MCF 10A (cell line): ENCODE data around the gene GP1BB. TPM values are rescaled to one million over a fixed set of nuclear protein-coding genes. Genes with fewer than 3 reads are reported as not detected.

ENCODE experiments used
- BruUV-seq: library from RNA; stranded (reverse); fragments of 400-500 nt; replicated peaks from 2 replicates; lab custom pipeline; 2021; lab: Mats Ljungman, UMichigan
- CTCF ChIA-PET: fragments of 300-600 bp; sonication (Branson Sonifier 250); formaldehyde crosslinking; extraction: SDS; loops from one replicate; lab custom pipeline; 2021; ENCODE audit warnings: antibody characterized with exemption, inconsistent platforms; lab: Yijun Ruan, JAX
- POLR2A ChIA-PET: fragments of 300-600, 350-650 bp; sonication (Branson Sonifier 250); formaldehyde crosslinking; extraction: SDS; loops from one replicate; lab custom pipeline; 2020; ENCODE audit warnings: antibody characterized with exemption, inconsistent platforms; lab: Yijun Ruan, JAX
- DNase-seq: peaks from one replicate; pipeline ENCODE4 v3.0.0-alpha.2; 2018; ENCODE audit not compliant: unreplicated experiment
- H3K27ac Mint-ChIP-seq: one replicate; pipeline ENCODE4 v1.8.0; 2022; ENCODE audit warnings: mild to moderate bottlenecking, low read depth, mixed read lengths; ENCODE audit not compliant: unreplicated experiment
- H3K27me3 Mint-ChIP-seq: one replicate; pipeline ENCODE4 v1.8.0; 2022; ENCODE audit warnings: mixed read lengths; ENCODE audit not compliant: insufficient read depth, unreplicated experiment
- H3K36me3 Mint-ChIP-seq: one replicate; pipeline ENCODE4 v1.8.0; 2022; ENCODE audit warnings: mild to moderate bottlenecking, moderate library complexity, mixed read lengths; ENCODE audit not compliant: insufficient read depth, unreplicated experiment
- H3K4me1 Mint-ChIP-seq: one replicate; pipeline ENCODE4 v1.8.0; 2022; ENCODE audit warnings: mixed read lengths; ENCODE audit not compliant: insufficient read depth, unreplicated experiment
- H3K4me3 Mint-ChIP-seq: one replicate; pipeline ENCODE4 v1.8.0; 2022; ENCODE audit warnings: mild to moderate bottlenecking, moderate library complexity, mixed read lengths; ENCODE audit not compliant: unreplicated experiment
- H3K9me3 Mint-ChIP-seq: one replicate; pipeline ENCODE4 v1.8.0; 2022; ENCODE audit warnings: mixed read lengths; ENCODE audit not compliant: unreplicated experiment
- intact Hi-C: fragments of 100-400 bp; cut with micrococcal nuclease; formaldehyde crosslinking; loops from 2 replicates; pipeline ENCODE4 v1.14.1; 2022
- total RNA-seq: library from RNA; stranded (reverse); gene quantifications from 2 replicates; pipeline ENCODE4 v1.2.3, GENCODE V29; 2022
- TF ChIP-seq, protein P1 (sequence below): fragments of 200-600 bp; IDR thresholded peaks from one replicate; pipeline ENCODE4 v1.8.0; 2022; ENCODE audit warnings: antibody characterized with exemption, mild to moderate bottlenecking; ENCODE audit not compliant: unreplicated experiment

Gene GP1BB
- total RNA-seq, 1 experiment from 2014 or later = 0.37 TPM

DNA sequence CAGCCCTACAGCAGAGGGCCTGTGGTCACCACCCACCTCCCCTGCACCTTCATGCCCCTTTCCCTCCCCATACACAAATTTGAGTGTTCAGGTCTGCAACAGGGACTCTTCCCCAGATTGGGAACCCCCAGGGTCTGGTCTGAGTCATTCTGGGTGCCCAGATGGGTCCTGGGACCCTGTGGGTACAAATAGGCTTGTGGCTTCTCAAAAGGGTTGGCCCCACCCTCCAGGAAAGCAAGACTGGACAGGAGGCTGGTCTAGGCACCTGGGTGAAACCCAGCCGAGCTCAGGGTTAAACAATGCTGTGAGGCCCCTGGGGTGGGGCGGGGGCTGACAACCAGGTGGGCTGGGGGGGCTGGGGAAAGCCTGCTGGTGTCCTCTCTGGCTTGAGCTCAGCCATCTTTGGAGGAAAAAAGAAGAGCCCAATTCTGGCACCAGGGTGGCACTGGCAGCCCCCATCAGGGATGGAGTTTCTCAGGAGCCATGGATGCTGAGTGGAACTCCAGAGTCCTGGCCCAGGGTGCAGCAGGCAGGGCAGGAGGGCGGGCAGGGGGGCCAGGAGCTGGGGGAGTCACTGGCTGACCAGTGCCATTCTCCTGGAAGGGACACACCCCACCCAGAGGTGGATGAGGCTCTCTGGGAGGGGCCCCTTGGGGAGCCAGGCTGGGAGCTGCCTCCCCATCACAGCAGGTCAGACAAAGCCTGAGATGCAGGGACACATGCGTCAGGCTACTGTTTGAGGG lies 8.0 kb upstream of the GP1BB start:
- H3K27ac Mint-ChIP-seq = no peak overlapping the region
- DNase-seq = no peak
- ChIA-PET POLR2A (no interaction called here), CTCF (interaction anchor here (1.4 kb wide), 1 partner anchor 15 kb away, joined by 7 read pairs; no protein-coding TSS in a partner anchor)
- peaks cover 3% of the 10 kb centered on the region for H3K4me1 Mint-ChIP-seq
- H3K36me3 Mint-ChIP-seq = no peaks in the 10 kb centered on the region
- H3K4me3 Mint-ChIP-seq = peak overlapping the region; percentile 69
- TF ChIP-seq, protein P1, sequence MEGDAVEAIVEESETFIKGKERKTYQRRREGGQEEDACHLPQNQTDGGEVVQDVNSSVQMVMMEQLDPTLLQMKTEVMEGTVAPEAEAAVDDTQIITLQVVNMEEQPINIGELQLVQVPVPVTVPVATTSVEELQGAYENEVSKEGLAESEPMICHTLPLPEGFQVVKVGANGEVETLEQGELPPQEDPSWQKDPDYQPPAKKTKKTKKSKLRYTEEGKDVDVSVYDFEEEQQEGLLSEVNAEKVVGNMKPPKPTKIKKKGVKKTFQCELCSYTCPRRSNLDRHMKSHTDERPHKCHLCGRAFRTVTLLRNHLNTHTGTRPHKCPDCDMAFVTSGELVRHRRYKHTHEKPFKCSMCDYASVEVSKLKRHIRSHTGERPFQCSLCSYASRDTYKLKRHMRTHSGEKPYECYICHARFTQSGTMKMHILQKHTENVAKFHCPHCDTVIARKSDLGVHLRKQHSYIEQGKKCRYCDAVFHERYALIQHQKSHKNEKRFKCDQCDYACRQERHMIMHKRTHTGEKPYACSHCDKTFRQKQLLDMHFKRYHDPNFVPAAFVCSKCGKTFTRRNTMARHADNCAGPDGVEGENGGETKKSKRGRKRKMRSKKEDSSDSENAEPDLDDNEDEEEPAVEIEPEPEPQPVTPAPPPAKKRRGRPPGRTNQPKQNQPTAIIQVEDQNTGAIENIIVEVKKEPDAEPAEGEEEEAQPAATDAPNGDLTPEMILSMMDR = no peak
- no peaks in the 10 kb centered on the region for H3K27me3 Mint-ChIP-seq
- intact Hi-C loops = loop anchor here (5.0 to 10.0 kb wide), 3 partner anchors 38 to 421 kb away; partner anchors contain the start of gene CLTCL1
- H3K9me3 Mint-ChIP-seq = no peaks in the 10 kb centered on the region
- no TSS peak for BruUV-seq

DNA sequence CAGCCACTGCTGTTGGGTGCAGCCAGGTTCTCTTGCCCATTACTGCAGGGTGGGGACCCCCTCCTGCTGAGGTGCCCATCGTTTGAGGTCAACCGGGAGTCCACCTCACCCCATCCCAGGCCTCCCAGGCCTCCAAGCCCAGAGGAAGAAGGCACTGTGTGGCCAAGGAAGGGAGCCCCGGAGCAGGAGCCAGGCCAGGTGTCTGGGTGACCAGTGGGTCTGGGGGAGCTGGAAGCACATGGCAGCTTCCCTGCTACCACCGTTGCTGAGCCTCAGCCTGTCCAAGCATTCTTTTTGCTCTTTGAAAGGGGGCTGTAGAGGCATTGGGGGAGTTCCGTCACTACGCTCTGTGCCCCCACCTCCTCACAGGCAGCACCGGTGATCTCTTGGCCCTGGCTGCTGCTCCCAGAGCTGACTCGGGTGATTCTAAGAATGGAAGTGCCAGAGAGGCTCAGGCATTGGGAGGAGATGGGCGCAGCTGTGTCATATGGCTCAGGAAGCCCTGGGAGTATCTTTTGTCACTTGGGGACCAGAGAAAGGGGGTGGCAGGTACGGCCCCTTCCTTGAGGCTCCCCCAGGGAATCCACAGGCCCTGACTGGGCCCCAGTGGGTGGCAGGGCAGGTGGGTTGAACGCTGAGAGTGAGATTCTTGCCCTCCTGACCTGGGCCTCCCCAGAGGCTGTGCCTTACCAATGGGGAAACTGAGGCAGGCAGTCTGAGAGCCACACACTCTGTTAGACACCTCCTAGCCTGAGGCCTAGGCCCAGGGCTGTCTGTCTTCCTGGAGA lies 7.1 kb upstream of the GP1BB start:
- H3K27ac Mint-ChIP-seq = no peak overlapping the region
- ChIA-PET CTCF (interaction anchor here (1.0 to 1.4 kb wide), 2 partner anchors 14 to 36 kb away, joined by 4 to 7 read pairs; no protein-coding TSS in a partner anchor), POLR2A (no interaction called here)
- H3K4me3 Mint-ChIP-seq = no peak overlapping the region
- no peak for DNase-seq
- H3K9me3 Mint-ChIP-seq = no peaks in the 10 kb centered on the region
- no peaks in the 10 kb centered on the region for H3K36me3 Mint-ChIP-seq
- H3K4me1 Mint-ChIP-seq = peaks cover 3% of the 10 kb centered on the region
- intact Hi-C loops = loop anchor here (5.0 to 10.0 kb wide), 3 partner anchors 39 to 421 kb away; partner anchors contain the start of gene CLTCL1
- H3K27me3 Mint-ChIP-seq = no peaks in the 10 kb centered on the region
- BruUV-seq = no TSS peak
- TF ChIP-seq, protein P1 = no peak

DNA sequence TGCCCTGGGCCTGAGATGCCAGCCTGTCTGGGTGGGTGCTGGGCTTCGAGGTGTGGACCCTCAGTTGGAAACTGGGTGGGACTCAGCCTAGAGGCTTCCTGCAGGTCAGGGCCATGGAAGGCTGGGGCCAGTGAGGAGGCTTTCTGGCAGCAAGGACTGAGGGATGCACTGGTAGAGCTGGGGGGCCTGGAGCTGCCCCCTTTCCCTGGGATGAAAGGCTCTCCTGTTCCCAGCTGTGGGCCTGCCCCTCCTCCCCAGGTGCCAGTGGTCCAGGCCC lies 6.6 kb upstream of the GP1BB start:
- TF ChIP-seq, protein P1 = no peak
- CTCF ChIA-PET = interaction anchor here (1.0 kb wide), 1 partner anchor 37 kb away, joined by 4 read pairs; no protein-coding TSS in a partner anchor
- H3K4me3 Mint-ChIP-seq = no peak overlapping the region
- no peak for DNase-seq
- no peaks in the 10 kb centered on the region for H3K9me3 Mint-ChIP-seq
- H3K27ac Mint-ChIP-seq = no peak overlapping the region
- no peaks in the 10 kb centered on the region for H3K36me3 Mint-ChIP-seq
- H3K27me3 Mint-ChIP-seq = no peaks in the 10 kb centered on the region
- BruUV-seq = no TSS peak
- intact Hi-C loops = loop anchor here (5.0 to 10.0 kb wide), 3 partner anchors 39 to 422 kb away; partner anchors contain the start of gene CLTCL1
- H3K4me1 Mint-ChIP-seq = peaks cover 3% of the 10 kb centered on the region
- POLR2A ChIA-PET = no interaction called here

DNA sequence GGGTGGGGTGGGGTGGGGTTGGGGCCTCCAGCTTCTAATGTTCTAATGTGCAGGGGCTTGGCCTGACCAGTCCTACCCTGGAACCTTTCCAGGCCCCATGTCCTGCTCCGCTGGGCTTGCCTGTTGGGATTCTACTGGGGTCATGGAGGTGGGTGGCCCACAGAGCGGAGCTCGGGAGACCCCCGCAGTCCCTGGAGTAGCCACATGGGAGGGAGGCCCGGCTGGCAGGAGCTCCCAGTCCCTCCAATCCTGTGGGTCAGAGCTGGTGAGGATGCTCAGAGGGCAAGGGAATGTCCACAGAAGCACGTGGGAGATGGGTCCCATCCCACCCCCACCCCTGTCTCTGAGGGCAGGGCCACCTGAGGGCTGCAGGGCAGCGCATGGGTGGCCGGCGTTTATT lies 6.2 kb upstream of the GP1BB start:
- TF ChIP-seq, protein P1 = no peak
- Mint-ChIP-seq H3K4me1 (peaks cover 3% of the 10 kb centered on the region), H3K27ac (no peak overlapping the region), H3K36me3 (no peaks in the 10 kb centered on the region), H3K27me3 (no peaks in the 10 kb centered on the region), H3K9me3 (no peaks in the 10 kb centered on the region), H3K4me3 (peak overlapping the region; percentile 68)
- ChIA-PET CTCF (interaction anchor here (1.0 kb wide), 1 partner anchor 37 kb away, joined by 4 read pairs; no protein-coding TSS in a partner anchor), POLR2A (no interaction called here)
- no peak for DNase-seq
- intact Hi-C loops = loop anchor here (5.0 to 10.0 kb wide), 3 partner anchors 40 to 422 kb away; partner anchors contain the start of gene CLTCL1
- BruUV-seq = no TSS peak
